Astrocyte of the spinal cord (primary cell): ENCODE data around the gene FBXL13.
"Not testable (repeated sequence)": the region's sequence is repeated elsewhere in the genome, so short reads cannot be mapped to it uniquely, and the experiment has no call there.

Source experiments
- DNase-seq: peaks from one replicate; pipeline ENCODE4 v3.0.0; 2011; ENCODE audit warnings: low read depth, low spot score
- H3K4me3 ChIP-seq: 2 replicates; pipeline ENCODE4 v1.5.1; 2011; ENCODE audit warnings: low read depth, mild to moderate bottlenecking, low read length, moderate library complexity
- in situ Hi-C: cut with HindIII; loops from 2 replicates; pipeline ENCODE4 v1.10.0; 2017; ENCODE audit warnings: low sequenced_read_pairs
- TF ChIP-seq, protein P1 (sequence below): IDR thresholded peaks from 2 replicates; pipeline ENCODE4 v1.5.1; 2012; ENCODE audit warnings: low read depth, mild to moderate bottlenecking, low read length, inconsistent platforms

Gene FBXL13

GRCh38 chr7:103031024-103031423 is 43.6 kb downstream of the FBXL13 start:
- no peak for DNase-seq
- in situ Hi-C loops, result no loop called here
- TF ChIP-seq, protein P1, sequence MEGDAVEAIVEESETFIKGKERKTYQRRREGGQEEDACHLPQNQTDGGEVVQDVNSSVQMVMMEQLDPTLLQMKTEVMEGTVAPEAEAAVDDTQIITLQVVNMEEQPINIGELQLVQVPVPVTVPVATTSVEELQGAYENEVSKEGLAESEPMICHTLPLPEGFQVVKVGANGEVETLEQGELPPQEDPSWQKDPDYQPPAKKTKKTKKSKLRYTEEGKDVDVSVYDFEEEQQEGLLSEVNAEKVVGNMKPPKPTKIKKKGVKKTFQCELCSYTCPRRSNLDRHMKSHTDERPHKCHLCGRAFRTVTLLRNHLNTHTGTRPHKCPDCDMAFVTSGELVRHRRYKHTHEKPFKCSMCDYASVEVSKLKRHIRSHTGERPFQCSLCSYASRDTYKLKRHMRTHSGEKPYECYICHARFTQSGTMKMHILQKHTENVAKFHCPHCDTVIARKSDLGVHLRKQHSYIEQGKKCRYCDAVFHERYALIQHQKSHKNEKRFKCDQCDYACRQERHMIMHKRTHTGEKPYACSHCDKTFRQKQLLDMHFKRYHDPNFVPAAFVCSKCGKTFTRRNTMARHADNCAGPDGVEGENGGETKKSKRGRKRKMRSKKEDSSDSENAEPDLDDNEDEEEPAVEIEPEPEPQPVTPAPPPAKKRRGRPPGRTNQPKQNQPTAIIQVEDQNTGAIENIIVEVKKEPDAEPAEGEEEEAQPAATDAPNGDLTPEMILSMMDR, result no peak
- no peak overlapping the region for H3K4me3 ChIP-seq

DNA sequence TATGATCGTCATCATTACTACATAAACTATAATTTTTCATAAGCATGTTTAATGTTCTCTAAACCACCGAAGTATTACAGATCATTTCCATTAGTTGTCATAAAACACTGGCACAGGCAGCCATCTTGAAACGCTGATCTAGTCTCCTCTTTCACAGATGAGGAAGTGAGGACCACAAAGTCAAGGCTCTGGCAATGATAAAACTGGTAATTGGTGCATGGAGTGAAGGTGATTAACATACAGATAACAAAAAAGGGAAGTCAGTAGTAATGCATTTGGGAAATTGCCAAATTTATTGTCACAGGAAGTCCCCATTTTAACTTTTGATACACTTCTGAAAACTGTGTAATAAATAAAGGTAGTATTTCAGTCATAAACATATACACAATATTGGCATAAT is 49.3 kb downstream of the FBXL13 start:
- TF ChIP-seq, protein P1, result no peak
- in situ Hi-C loops, result no loop called here
- no peak overlapping the region for H3K4me3 ChIP-seq
- DNase-seq, result no peak

- H3K4me3 ChIP-seq, DNase-seq, in situ Hi-C loops: not testable (repeated sequence)
Measured at GRCh38 chr7:103023578-103023977, 51.0 kb downstream of the FBXL13 start.

DNA sequence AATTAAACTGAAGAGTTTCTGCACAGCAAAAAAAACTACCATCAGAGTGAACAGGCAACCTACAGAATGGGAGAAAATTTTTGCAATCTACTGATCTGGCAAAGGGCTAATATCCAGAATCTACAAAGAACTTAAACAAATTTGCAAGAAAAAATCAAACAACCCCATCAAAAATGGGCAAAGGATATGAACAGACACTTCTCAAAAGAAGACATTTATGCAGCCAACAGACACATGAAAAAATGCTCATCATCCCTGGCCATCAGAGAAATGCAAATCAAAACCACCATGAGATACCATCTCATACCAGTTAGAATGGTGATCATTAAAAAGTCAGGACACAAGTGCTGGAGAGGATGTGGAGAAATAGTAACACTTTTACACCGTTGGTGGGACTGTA is 53.1 kb downstream of the FBXL13 start:
- DNase-seq, H3K4me3 ChIP-seq, in situ Hi-C loops: not testable (repeated sequence)

GRCh38 chr7:103020876-103021275 is 53.7 kb downstream of the FBXL13 start:
- DNase-seq, in situ Hi-C loops, H3K4me3 ChIP-seq: not testable (repeated sequence)

- H3K4me3 ChIP-seq, DNase-seq, in situ Hi-C loops: not testable (repeated sequence)
Measured at GRCh38 chr7:103018295-103018694, 56.3 kb downstream of the FBXL13 start.

DNA sequence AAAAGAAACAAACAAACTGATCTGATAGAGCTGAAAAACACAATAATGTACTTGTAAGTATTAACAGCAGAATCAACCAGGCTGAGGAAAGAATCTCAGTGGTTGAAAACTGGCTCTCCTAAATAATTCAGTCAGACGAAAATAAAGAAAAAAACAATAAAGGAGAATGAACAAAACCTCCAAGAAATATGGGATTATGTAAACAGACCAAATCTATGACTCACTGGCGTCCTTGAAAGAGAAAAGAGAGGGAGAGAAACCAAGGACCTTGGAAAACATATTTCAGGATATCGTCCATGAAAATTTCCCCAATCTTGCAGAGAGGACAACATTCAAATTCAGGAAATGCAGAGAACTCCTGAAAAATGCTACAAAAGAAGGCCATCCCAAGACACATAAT is 62.9 kb downstream of the FBXL13 start:
- in situ Hi-C loops, result no loop called here
- peak; percentile 15 for DNase-seq
- TF ChIP-seq, protein P1, result no peak

GRCh38 chr7:103010211-103010610 is 64.4 kb downstream of the FBXL13 start:
- TF ChIP-seq, protein P1, result no peak
- in situ Hi-C loops, result no loop called here
- H3K4me3 ChIP-seq, result no peak overlapping the region
- no peak for DNase-seq

More for the DNA sequence above, 62.9 kb downstream of the FBXL13 start:
- H3K4me3 ChIP-seq, result no peak overlapping the region

DNA sequence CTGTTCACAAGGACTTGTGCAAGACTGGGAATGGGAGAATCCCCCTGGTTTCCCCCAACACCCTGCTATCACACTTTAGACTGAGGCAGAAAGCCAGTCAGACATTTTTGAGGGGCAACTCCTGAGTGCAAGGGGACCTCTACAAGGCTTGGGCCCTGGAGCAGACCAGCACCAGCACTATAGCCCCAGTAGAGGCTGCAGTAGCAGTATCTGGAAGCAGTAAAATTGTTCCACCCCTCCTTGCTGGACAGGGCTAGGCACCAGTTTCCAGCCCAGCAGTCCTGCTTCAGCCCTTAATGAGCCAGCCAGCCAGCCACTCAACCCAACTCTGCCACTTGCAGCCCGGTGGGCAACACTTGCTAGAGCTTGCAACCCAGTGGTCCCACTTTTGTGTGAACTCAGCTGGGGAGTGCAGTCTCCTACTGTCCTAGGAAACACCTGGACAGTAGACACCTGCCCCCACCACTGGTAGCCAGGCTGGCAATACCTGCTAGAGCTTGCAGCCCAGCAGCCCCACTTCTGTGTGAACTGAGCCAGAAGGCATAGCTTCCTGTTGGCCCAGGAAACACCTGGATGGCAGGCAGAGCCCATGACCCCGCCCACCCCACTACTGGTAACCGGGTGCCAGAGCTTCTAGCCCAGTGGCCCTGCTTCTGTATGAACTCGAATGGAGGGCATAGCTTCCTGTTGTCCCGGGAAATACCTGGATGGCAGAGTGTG is 65.0 kb downstream of the FBXL13 start:
- TF ChIP-seq, protein P1, result no peak
- in situ Hi-C loops, result no loop called here
- no peak for DNase-seq
- H3K4me3 ChIP-seq, result no peak overlapping the region
